ENCODE measurements around the gene CELF4. TPM values are rescaled to one million over a fixed set of nuclear protein-coding genes. Genes with fewer than 3 reads are reported as not detected.
A peak's percentile ranks its signal among the peaks of the same experiment; 100 is the strongest.

CELF4 gene
- total RNA-seq, 1 experiment from 2014 or later = not detected

- in situ Hi-C loops (cut with HindIII; ENCODE audit: low pct_unique_long_range_greater_than_20kb, low sequenced_read_pairs) = no loop called here
- no peak for DNase-seq (ENCODE audit: low read depth, low spot score)
Measured at GRCh38 chr18:37578182-37578678, 12.6 kb upstream of the CELF4 start.

- no peak for DNase-seq (ENCODE audit: low read depth, low spot score)
- in situ Hi-C loops (cut with HindIII; ENCODE audit: low pct_unique_long_range_greater_than_20kb, low sequenced_read_pairs) = no loop called here
Measured at GRCh38 chr18:37577051-37577611, 11.5 kb upstream of the CELF4 start.

- in situ Hi-C loops (cut with HindIII; ENCODE audit: low pct_unique_long_range_greater_than_20kb, low sequenced_read_pairs) = no loop called here
- DNase-seq (ENCODE audit: low read depth, low spot score) = no peak
Measured at GRCh38 chr18:37575646-37576045, 10.0 kb upstream of the CELF4 start.

GRCh38 chr18:37574113-37574512 is 8.5 kb upstream of the CELF4 start:
- no peak for DNase-seq (ENCODE audit: low read depth, low spot score)

GRCh38 chr18:37572736-37573135 is 7.1 kb upstream of the CELF4 start:
- DNase-seq (ENCODE audit: low read depth, low spot score) = no peak
- in situ Hi-C loops (cut with HindIII; ENCODE audit: low pct_unique_long_range_greater_than_20kb, low sequenced_read_pairs) = no loop called here

More at GRCh38 chr18:37574113-37574512, 8.5 kb upstream of the CELF4 start:
- in situ Hi-C loops (cut with HindIII; ENCODE audit: low pct_unique_long_range_greater_than_20kb, low sequenced_read_pairs) = no loop called here

GRCh38 chr18:37571266-37571665 is 5.7 kb upstream of the CELF4 start:
- in situ Hi-C loops (cut with HindIII; ENCODE audit: low pct_unique_long_range_greater_than_20kb, low sequenced_read_pairs) = no loop called here
- no peak for DNase-seq (ENCODE audit: low read depth, low spot score)

- in situ Hi-C loops (cut with HindIII; ENCODE audit: low pct_unique_long_range_greater_than_20kb, low sequenced_read_pairs) = no loop called here
- DNase-seq (ENCODE audit: low read depth, low spot score) = no peak
Measured at GRCh38 chr18:37570336-37570930, 4.8 kb upstream of the CELF4 start.

- in situ Hi-C loops (cut with HindIII; ENCODE audit: low pct_unique_long_range_greater_than_20kb, low sequenced_read_pairs) = no loop called here
- no peak for DNase-seq (ENCODE audit: low read depth, low spot score)
Measured at GRCh38 chr18:37568671-37569070, 3.1 kb upstream of the CELF4 start.

- DNase-seq (ENCODE audit: low read depth, low spot score) = no peak
- in situ Hi-C loops (cut with HindIII; ENCODE audit: low pct_unique_long_range_greater_than_20kb, low sequenced_read_pairs) = no loop called here
Measured at GRCh38 chr18:37567994-37568359, 2.4 kb upstream of the CELF4 start.

- DNase-seq (ENCODE audit: low read depth, low spot score) = no peak
- in situ Hi-C loops (cut with HindIII; ENCODE audit: low pct_unique_long_range_greater_than_20kb, low sequenced_read_pairs) = no loop called here
Measured at GRCh38 chr18:37567061-37567993, 1.7 kb upstream of the CELF4 start.

- in situ Hi-C loops (cut with HindIII; ENCODE audit: low pct_unique_long_range_greater_than_20kb, low sequenced_read_pairs) = no loop called here
- no peak for DNase-seq (ENCODE audit: low read depth, low spot score)
Measured at GRCh38 chr18:37566479-37567060, 972 bp upstream of the CELF4 start.

- peak; percentile 32 for DNase-seq (ENCODE audit: low read depth, low spot score)
Measured at GRCh38 chr18:37565977-37566478, 430 bp upstream of the CELF4 start.

GRCh38 chr18:37564711-37565100 is 892 bp downstream of the CELF4 start:
- in situ Hi-C loops (cut with HindIII; ENCODE audit: low pct_unique_long_range_greater_than_20kb, low sequenced_read_pairs) = no loop called here
- DNase-seq (ENCODE audit: low read depth, low spot score) = peak; percentile 14

More at GRCh38 chr18:37565977-37566478, 430 bp upstream of the CELF4 start:
- in situ Hi-C loops (cut with HindIII; ENCODE audit: low pct_unique_long_range_greater_than_20kb, low sequenced_read_pairs) = no loop called here

GRCh38 chr18:37563931-37564392 is 1.6 kb downstream of the CELF4 start:
- in situ Hi-C loops (cut with HindIII; ENCODE audit: low pct_unique_long_range_greater_than_20kb, low sequenced_read_pairs) = no loop called here
- no peak for DNase-seq (ENCODE audit: low read depth, low spot score)

GRCh38 chr18:37561986-37562385 is 3.6 kb downstream of the CELF4 start:
- no peak for DNase-seq (ENCODE audit: low read depth, low spot score)
- in situ Hi-C loops (cut with HindIII; ENCODE audit: low pct_unique_long_range_greater_than_20kb, low sequenced_read_pairs) = no loop called here

- DNase-seq (ENCODE audit: low read depth, low spot score) = no peak
- in situ Hi-C loops (cut with HindIII; ENCODE audit: low pct_unique_long_range_greater_than_20kb, low sequenced_read_pairs) = no loop called here
Measured at GRCh38 chr18:37560003-37560402, 5.6 kb downstream of the CELF4 start.

- DNase-seq (ENCODE audit: low read depth, low spot score) = no peak
- in situ Hi-C loops (cut with HindIII; ENCODE audit: low pct_unique_long_range_greater_than_20kb, low sequenced_read_pairs) = no loop called here
Measured at GRCh38 chr18:37559194-37559593, 6.4 kb downstream of the CELF4 start.

GRCh38 chr18:37554399-37554787 is 11.2 kb downstream of the CELF4 start:
- in situ Hi-C loops (cut with HindIII; ENCODE audit: low pct_unique_long_range_greater_than_20kb, low sequenced_read_pairs) = no loop called here
- no peak for DNase-seq (ENCODE audit: low read depth, low spot score)
